Right hindlimb (tissue), 1 donor: ENCODE results near the gene OR13H1.
"Not testable (repeated sequence)": the region's sequence is repeated elsewhere in the genome, so short reads cannot be mapped to it uniquely, and the experiment has no call there.

Source experiments
- DNase-seq: peaks from one replicate; pipeline ENCODE4 v3.0.0-alpha.2; 2018

Gene OR13H1, protein sequence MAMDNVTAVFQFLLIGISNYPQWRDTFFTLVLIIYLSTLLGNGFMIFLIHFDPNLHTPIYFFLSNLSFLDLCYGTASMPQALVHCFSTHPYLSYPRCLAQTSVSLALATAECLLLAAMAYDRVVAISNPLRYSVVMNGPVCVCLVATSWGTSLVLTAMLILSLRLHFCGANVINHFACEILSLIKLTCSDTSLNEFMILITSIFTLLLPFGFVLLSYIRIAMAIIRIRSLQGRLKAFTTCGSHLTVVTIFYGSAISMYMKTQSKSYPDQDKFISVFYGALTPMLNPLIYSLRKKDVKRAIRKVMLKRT

DNA sequence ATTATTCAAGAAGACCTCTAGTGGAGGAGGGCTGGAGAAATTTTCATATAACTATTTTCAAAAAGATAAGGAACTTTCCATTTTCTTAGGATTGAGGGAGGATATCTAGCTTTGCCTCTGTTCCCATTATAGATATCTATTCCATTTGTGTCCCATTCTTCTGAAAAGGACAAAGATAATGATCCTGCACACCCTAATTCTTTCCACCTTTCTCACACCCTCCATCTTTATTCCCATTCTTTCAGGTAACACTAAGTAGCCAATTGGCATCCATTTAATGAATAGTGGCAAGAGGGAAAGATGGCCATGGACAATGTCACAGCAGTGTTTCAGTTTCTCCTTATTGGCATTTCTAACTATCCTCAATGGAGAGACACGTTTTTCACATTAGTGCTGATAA is at the start of gene OR13H1:
TSS of gene OR13H1 (plus strand) at position 301 of the 400 bp plus-strand sequence. CDS start at position 301, 0 bp downstream.
- no peak for DNase-seq

DNA sequence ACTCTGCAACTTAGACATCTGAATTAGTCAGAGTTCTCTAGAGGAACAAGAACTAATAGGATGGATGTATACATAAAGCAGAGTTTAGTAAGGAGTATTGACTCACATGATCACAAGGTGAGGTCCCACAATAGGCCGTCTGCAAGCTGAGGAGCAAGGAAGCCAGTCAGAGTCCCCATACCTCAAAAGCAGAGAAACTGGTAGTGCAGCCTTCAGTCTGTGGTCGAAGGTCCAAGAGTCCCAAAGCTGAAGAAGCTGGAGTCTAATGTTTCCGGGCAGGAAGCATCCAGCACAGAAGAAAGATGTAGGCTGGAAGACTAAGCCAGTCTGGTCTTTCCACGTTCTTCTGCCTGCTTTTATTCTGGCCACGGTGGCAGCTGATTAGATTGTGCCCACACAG is 42.3 kb upstream of the OR13H1 start:
- not testable (repeated sequence) for DNase-seq

DNA sequence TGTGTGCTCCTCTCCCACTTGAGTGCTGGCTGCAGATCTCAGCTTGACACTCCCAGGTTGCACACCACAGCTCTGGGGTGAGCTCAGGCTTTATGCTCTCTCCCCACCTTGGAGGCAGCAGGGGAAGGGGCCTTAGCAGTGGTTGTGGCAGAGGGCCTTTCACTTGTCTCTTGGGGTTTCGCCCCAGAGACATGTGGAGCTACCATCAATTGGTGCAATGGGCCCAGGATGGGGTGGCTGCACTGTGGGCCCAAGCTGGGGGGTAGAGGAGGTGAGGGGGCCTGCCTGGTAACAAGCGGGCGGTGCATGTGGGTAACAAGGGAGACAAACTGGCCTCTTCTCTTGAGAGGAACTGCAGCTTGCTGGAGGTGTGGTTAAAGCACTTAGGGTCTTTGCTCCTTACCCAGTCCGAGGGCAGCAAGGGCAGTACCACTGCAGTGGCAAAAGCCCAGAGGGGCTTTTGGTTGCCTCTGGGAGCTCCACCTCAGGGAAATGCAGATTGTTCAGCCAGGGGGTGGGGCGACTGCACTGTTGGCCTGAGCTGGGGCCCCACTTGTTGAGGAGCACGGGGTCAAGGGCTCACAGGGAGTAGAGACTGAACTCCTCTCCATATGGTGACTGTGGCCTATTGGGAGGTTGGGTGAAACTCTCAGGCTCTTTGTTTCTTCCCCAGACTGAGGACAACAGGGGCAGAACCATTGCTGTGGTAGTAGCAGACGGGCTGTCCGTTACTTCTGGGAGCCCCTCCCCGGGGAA is 30.5 kb upstream of the OR13H1 start:
- DNase-seq: no peak

DNA sequence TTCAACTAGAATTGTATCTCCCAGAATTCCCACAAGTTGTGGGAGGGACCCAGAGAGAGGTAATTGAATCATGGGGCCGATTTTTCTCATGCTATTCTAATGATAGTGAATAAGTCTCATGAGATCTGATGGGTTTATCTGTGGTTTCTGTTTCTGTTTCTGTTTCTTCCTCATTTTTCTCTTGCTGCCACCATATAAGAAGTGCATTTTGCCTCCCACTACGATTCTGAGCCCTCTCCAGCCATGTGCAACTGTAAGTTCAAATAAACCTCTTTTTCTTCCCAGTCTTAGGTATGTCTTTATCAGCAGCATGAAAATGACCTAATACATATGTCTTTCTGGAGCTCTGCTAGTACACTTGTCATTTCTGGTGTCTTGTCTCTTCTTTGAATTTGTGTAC is 22.1 kb upstream of the OR13H1 start:
- DNase-seq: no peak

DNA sequence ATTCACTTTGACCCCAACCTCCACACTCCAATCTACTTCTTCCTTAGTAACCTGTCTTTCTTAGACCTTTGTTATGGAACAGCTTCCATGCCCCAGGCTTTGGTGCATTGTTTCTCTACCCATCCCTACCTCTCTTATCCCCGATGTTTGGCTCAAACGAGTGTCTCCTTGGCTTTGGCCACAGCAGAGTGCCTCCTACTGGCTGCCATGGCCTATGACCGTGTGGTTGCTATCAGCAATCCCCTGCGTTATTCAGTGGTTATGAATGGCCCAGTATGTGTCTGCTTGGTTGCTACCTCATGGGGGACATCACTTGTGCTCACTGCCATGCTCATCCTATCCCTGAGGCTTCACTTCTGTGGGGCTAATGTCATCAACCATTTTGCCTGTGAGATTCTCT is 344 bp downstream of the OR13H1 start:
- no peak for DNase-seq

DNA sequence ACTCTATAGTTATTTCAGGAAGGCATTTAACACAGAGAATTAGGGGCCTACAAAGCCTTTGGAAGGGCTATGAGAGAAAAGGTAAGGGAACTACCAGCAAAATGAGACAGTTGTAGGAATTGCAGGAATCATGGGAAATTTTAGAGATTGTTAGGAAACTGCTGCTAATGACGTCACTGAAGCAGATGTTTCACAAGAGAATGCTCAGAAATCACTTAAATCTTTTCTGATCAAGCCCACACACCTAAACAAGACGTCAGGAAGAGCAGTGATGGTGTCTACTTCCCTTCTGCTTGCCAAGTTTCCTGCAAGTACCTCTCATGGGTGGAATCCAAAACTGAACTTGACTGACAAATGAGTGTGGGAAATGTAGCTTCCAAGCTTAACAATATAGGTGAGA is 5.1 kb downstream of the OR13H1 start:
- DNase-seq: no peak

DNA sequence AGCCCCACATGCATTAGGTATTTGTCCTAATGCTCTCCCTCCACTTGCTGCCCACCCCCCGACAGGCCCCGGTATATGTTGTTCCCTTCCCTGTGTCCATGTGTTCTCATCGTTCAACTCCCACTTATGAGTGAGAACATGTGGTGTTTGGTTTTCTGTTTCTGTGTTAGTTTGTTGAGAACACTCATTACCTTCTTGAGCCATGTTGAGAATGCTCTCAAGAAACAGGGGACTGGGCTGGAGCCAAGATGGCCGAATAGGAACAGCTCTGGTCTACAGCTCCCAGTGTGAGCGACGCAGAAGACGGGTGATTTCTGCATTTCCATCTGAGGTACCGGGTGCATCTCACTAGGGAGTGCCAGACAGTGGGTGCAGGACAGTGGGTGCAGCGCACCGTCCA is 8.6 kb downstream of the OR13H1 start:
- not testable (repeated sequence) for DNase-seq

DNA sequence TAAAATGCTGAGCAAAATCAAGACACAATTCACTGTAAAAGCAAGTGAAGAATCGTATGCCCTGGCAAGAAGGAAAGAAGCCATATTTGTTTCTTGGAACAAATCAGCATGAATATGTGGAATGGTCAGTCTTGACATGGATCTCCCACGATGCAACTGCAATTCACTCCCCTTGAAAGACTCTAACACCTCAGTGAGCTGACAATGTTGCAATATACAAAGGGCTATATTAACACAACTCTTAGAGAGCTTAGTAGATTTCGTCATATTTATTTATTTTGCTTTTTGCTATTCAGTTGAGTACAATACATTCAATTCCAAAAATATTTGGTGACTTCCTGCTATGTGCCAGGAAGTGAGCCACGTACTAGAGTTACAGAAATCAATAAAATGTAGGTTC is 14.7 kb downstream of the OR13H1 start:
- DNase-seq: no peak

DNA sequence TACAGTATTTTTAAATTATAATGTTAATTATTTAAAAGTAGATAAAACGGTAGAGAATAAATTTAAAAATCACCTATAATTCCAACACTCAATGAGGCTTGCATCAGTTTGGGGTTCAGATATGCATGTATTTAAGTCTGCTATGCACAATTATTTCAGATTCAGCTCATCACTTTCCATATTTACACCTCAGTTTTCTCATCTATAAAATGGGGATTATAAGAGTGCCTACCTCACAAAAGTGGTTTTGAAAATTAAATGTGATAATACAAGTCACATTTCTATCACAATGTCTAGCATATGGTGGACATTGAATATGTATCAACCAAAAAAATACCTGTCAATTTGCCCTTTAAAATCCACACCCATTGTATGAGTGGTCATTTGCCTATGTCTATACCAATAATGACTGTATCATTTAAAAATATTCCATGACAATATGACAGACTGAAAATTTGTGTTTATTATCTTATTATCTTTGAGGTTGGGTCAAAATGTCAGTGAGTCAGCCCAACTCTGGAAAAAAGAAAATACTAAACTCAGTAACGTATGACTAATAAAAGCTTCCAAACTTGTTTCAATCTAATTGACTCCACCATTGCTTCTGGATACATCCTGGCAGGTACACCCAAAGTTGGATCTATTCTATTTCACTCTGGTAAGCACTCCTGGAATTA is 20.8 kb downstream of the OR13H1 start:
- no peak for DNase-seq

DNA sequence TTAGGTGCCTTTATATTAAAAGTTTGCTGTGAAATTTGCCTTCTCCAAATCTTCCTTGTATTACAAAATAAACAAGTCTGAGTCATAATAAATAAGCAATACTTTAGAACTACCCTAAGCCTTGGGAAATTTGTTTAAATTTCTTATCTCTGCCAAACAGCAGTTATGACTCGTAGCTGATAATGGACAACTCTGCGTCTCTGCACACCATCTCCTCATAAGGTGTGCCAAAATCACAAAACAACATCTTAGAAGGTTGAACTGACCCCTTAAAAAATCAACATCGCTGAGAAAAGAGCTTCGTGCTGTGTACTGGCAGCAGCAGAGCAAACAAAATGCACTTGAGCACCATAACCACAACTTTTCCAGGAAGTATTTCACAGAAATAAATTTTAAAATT is 22.0 kb downstream of the OR13H1 start:
- DNase-seq: no peak

DNA sequence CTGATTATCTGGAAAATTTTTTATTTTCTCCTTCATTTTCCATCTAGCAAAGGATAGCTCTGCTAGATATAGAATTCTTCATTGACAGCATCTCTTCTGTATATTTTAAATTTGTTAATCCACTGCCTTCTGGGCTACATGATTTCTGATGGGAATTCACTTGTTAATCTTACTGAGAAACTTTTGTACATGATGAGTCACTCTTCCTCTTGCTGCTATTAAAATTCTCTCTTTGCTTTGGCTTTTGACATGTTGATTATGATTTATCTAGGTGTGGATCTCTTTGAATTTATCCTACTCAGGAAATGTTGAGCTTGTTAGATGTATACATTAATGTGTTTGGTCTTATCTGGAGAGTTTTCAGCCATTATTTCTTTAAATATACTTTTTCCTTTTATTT is 27.5 kb downstream of the OR13H1 start:
- DNase-seq: no peak

DNA sequence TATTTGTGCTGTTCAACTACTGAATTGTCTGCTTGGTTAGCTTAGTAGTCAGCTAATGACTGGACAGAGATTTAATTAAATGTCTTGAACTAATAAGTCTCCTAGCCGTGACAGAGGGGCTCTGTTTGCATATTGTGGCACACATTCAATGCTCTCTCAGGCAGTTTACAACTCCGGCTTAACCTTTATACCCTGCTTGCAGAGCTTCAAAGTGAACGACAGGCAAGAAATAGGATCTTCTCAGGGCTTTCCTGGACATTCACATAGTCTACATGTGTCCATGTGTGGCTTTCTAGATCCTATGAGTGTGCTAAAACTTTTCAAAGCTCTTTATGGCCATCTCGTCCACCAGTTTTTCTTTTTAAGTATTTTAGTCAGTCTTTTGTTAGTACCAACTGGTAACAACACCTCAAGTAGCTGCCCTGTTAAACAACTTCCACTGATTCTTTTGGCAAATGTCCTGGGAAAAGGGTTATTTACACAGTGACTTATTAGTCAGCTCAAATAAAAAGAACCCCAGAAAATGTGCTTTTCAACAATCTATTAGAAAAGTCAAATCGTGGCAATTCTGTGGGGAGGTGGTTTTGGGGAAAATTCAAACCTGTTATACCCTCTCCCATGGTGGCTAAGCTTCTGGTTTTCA is 28.6 kb downstream of the OR13H1 start:
- DNase-seq: no peak

DNA sequence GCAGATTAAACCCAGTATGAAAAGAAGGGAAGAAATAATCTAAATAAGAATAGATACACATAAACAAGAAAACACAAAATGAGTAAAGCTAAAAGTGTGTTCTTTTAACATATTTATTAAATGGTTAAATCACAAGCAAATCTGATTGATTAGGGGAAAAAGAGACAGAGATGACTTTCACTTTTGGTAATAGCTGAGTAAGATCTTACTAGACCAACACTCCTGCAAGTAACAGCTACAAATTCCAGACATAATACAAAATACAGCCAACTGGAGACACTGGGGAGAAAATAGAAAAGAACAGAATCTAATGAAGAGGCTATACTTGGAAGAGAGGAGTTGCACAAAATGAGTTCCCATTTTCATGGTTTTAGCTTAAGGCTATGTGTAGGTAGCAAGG is 33.5 kb downstream of the OR13H1 start:
- no peak for DNase-seq

DNA sequence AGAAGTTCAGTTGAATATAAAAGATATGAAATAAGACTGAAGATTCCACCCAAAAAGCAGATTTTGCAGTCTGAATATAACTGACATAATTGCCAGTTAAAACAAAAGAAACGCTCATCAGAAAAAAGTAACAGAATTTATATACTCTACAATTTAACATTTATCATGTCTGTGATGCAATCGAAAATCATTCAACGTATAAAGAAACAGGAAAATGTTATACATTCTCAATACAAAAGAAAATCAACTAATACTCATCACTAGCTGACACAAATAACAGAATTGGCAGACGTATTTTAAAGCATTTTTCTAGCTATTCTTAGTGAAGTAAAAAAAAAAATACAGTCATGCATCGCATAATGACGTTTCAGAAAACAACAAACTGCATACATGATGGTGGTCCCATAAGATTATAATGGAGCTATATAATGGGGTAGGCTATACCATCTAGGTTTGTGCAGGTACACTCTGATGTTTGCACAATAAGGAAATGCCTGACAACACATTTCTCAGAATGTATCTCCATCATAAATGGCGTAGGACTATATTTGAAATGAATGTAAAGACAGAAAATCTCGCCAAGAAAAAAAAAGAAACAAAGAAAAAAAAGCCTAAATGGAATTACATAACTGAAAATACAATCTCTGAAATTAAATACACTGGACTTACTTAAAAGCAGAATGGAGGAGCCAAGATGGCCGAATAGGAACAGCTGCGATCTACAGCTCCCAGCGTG is 34.3 kb downstream of the OR13H1 start:
- no peak for DNase-seq

DNA sequence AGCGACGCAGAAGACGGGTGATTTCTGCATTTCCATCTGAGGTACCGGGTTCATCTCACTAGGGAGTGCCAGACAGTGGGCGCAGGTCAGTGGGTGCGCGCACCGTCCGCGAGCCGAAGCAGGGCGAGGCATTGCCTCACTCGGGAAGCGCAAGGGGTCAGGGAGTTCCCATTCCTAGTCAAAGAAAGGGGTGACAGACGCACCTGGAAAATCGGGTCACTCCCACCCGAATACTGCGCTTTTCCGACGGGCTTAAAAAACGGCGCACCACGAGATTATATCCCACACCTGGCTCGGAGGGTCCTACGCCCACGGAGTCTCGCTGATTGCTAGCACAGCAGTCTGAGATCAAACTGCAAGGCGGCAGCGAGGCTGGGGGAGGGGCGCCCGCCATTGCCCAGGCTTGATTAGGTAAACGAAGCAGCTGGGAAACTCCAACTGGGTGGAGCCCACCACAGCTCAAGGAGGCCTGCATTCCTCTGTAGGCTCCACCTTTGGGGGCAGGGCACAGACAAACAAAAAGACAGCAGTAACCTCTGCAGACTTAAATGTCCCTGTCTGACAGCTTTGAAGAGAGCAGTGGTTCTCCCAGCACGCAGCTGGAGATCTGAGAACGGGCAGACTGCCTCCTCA is 35.0 kb downstream of the OR13H1 start:
- DNase-seq: not testable (repeated sequence)

DNA sequence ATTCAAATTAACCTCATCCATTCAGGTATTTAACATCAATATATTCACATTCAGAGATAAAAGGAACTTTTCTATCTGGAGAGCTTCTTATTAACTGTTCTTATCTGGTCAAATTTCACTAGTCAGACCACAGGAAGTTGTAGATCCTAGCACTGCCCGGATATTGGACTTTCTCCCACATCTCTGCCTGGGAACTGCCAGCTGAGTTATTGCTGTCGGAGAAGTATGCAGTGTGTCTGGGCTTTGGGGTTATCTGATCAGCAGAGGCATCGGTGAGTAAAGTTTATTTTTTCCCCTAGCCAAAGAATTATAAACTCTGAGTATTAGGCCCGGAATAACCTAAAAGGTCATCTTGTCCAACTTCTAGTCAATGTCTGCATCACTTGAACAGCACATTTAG is 45.1 kb downstream of the OR13H1 start:
- no peak for DNase-seq
